ENCODE data around the gene XPNPEP2. TPM values are rescaled to one million over a fixed set of nuclear protein-coding genes. Genes with fewer than 3 reads are reported as not detected.

XPNPEP2 gene
- total RNA-seq, 1 donor from 2014 or later: 1.7 TPM

DNA sequence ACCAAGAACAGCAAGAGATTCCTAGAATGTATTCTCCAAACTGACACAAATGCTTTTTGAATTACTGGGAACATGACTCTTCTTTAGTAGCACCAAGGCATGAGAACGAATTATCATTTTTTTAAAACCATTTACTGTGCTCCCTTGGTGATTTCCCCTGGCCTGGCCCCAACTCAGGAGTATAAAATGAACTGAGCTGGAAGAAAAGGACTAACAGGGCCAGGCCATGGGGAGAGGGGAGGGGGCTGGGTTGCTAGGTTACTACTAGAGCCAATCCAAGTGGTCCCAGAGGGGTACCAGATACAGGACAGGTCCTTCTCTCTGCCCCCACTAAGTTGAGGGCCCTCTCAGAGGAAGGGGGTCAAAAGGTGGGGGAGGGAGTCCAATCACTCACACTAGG is 64.1 kb downstream of the XPNPEP2 start:
- H3K27ac Mint-ChIP-seq (ENCODE audit: unreplicated experiment): no peak overlapping the region
- H3K4me3 Mint-ChIP-seq (ENCODE audit: unreplicated experiment): no peak overlapping the region
- no peaks in the 10 kb centered on the region for H3K9me3 Mint-ChIP-seq (ENCODE audit: unreplicated experiment)
- no peaks in the 10 kb centered on the region for H3K4me1 Mint-ChIP-seq (ENCODE audit: unreplicated experiment)
- TF ChIP-seq, protein P1, sequence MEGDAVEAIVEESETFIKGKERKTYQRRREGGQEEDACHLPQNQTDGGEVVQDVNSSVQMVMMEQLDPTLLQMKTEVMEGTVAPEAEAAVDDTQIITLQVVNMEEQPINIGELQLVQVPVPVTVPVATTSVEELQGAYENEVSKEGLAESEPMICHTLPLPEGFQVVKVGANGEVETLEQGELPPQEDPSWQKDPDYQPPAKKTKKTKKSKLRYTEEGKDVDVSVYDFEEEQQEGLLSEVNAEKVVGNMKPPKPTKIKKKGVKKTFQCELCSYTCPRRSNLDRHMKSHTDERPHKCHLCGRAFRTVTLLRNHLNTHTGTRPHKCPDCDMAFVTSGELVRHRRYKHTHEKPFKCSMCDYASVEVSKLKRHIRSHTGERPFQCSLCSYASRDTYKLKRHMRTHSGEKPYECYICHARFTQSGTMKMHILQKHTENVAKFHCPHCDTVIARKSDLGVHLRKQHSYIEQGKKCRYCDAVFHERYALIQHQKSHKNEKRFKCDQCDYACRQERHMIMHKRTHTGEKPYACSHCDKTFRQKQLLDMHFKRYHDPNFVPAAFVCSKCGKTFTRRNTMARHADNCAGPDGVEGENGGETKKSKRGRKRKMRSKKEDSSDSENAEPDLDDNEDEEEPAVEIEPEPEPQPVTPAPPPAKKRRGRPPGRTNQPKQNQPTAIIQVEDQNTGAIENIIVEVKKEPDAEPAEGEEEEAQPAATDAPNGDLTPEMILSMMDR (IDR thresholded peaks at IDR 0.05; ENCODE audit: unreplicated experiment): no peak
- no peak for DNase-seq (ENCODE audit: low spot score)
- no peaks in the 10 kb centered on the region for H3K27me3 Mint-ChIP-seq (ENCODE audit: unreplicated experiment)
- H3K36me3 Mint-ChIP-seq (ENCODE audit: low read depth, unreplicated experiment): peaks cover 5% of the 10 kb centered on the region

DNA sequence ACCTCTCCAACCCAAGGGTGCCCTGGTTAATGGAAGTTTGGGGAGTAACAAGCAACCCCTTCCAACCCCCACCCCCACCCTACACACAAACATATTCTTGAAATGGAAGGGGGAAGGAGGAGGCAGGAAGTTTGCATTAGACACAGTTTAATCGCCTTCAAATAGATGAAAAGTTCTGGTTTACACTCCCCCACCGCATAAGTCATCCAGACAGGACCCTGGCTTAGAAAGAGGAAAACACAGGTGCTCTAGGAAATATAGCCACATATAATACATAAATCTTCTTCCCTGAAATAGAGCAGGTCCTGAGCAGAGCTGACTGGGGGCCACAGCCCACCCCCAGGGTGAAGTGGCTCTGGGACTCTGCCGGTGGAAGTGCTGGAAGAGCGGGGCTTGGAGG is 66.0 kb downstream of the XPNPEP2 start:
- H3K4me3 Mint-ChIP-seq (ENCODE audit: unreplicated experiment): no peak overlapping the region
- peaks cover 14% of the 10 kb centered on the region for H3K36me3 Mint-ChIP-seq (ENCODE audit: low read depth, unreplicated experiment)
- no peaks in the 10 kb centered on the region for H3K4me1 Mint-ChIP-seq (ENCODE audit: unreplicated experiment)
- H3K9me3 Mint-ChIP-seq (ENCODE audit: unreplicated experiment): no peaks in the 10 kb centered on the region
- DNase-seq (ENCODE audit: low spot score): no peak
- TF ChIP-seq, protein P1 (IDR thresholded peaks at IDR 0.05; ENCODE audit: unreplicated experiment): no peak
- H3K27me3 Mint-ChIP-seq (ENCODE audit: unreplicated experiment): no peaks in the 10 kb centered on the region
- no peak overlapping the region for H3K27ac Mint-ChIP-seq (ENCODE audit: unreplicated experiment)

DNA sequence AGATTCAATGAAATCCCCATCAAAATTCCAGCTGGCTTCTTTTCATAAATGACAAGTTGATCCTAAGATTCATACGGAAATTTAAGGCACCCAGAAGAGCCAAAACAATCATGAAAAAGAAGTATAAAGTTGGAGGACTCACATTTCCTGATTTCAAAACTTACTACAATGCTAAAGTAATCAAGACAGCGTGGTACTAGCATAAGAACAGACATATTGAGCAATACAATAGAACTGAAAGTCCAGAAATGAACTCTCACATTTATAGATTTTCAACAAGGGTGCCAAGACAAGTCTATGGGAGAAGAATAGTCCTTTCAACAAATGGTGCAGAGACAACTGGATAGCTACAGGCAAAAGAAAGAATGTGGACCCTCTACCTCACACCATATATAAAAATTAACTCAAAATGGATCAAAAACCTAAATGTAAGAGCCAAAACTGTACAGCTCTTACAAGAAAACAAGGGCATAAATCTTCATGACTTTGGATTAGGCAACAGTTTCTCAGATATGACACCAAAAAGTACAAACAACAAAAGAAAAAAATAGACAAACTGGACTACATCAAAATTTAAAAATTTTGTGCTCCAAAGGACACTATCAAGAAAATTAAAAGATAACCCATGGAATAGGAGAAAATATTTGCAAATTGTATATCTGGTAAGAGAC is 69.5 kb downstream of the XPNPEP2 start:
- no peaks in the 10 kb centered on the region for H3K4me1 Mint-ChIP-seq (ENCODE audit: unreplicated experiment)
- H3K27me3 Mint-ChIP-seq (ENCODE audit: unreplicated experiment): no peaks in the 10 kb centered on the region
- TF ChIP-seq, protein P1 (IDR thresholded peaks at IDR 0.05; ENCODE audit: unreplicated experiment): no peak
- peaks cover 17% of the 10 kb centered on the region for H3K36me3 Mint-ChIP-seq (ENCODE audit: low read depth, unreplicated experiment)
- H3K9me3 Mint-ChIP-seq (ENCODE audit: unreplicated experiment): no peaks in the 10 kb centered on the region
- no peak overlapping the region for H3K4me3 Mint-ChIP-seq (ENCODE audit: unreplicated experiment)
- no peak for DNase-seq (ENCODE audit: low spot score)
- no peak overlapping the region for H3K27ac Mint-ChIP-seq (ENCODE audit: unreplicated experiment)

DNA sequence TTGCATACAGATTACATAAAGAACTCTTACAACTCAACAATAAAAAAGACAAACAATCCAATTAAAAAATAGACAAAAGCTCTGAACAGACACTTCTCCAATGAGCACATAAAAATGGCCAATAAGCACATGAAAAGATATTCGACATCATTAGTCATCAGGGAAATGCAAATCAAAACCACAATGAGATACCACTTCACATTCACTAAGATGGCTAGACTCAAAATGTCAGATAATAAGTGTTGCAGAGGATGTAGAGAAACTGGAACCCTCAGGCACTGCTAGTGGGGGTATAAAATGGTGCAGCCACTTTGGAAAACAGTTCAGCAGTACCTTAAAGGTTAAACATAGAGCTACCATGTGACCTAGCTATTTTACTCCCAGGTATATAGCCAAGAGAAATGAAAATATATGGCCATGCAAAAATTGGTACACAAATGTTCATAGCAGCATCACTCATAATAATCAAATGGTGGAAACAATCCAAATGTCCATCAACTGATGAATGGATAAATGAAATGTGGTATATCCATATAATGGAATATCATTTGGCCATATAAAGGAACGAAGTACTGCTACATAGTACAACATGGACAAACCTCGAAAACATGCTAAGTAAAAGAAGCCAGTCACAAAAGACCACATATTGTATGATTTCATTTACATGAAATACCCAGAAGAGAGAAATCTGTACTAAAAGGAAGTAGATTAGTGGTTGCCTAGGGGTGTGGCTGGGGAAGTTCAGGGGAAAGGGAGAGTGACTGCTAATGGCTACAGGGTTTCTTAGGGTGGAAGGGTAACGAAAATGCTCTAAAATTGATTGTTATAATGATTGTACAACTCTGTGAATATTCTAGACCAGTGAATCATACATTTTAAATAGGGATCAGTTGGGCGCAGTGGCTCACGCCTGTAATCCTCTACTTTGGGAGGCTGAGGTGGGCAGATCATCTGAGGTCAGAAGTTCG is 70.3 kb downstream of the XPNPEP2 start:
- Mint-ChIP-seq H3K4me3 (ENCODE audit: unreplicated experiment) (no peak overlapping the region), H3K9me3 (ENCODE audit: unreplicated experiment) (no peaks in the 10 kb centered on the region), H3K36me3 (ENCODE audit: low read depth, unreplicated experiment) (peaks cover 17% of the 10 kb centered on the region), H3K4me1 (ENCODE audit: unreplicated experiment) (no peaks in the 10 kb centered on the region), H3K27ac (ENCODE audit: unreplicated experiment) (no peak overlapping the region), H3K27me3 (ENCODE audit: unreplicated experiment) (no peaks in the 10 kb centered on the region)
- no peak for DNase-seq (ENCODE audit: low spot score)
- TF ChIP-seq, protein P1 (IDR thresholded peaks at IDR 0.05; ENCODE audit: unreplicated experiment): no peak

All from endothelial cell (in vitro differentiated cells).